Kasumi-1 (cell line): ENCODE data around the gene NID2.

ENCODE experiments used
- DNase-seq, 2 experiments: peaks; one replicate each; lab custom pipeline; 2025; lab: John Stamatoyannopoulos, UW

NID2 gene

GRCh38 chr14:52000019-52000582 lies 68.8 kb downstream of the NID2 start:
- DNase-seq, result no peak

- no peak for DNase-seq
Observed at GRCh38 chr14:51999084-51999483, 69.8 kb downstream of the NID2 start.

GRCh38 chr14:51998348-51998747 lies 70.5 kb downstream of the NID2 start:
- DNase-seq, result no peak

- DNase-seq, result peak; percentile 14 to 27
Observed at GRCh38 chr14:51996148-51996746, 72.6 kb downstream of the NID2 start.

- peak in 1 of 2 experiments; percentile 35 for DNase-seq
Observed at GRCh38 chr14:51993285-51993920, 75.5 kb downstream of the NID2 start.

GRCh38 chr14:51990488-51990887 lies 78.4 kb downstream of the NID2 start:
- no peak for DNase-seq

GRCh38 chr14:51989293-51990234 lies 79.3 kb downstream of the NID2 start, which contains the start of gene RTRAF:
RTRAF (plus strand) TSS chr14:51989546; CDS start chr14:51989640, 94 bp downstream.
- DNase-seq, result peak; percentile 92 to 93

- peak in 1 of 2 experiments; percentile 21 for DNase-seq
Observed at GRCh38 chr14:51988221-51988620, 80.6 kb downstream of the NID2 start.

- no peak for DNase-seq
Observed at GRCh38 chr14:51981218-51981854, 87.5 kb downstream of the NID2 start.

- DNase-seq, result peak; percentile 79 to 84
Observed at GRCh38 chr14:51979088-51979709, 89.7 kb downstream of the NID2 start.

- no peak for DNase-seq
Observed at GRCh38 chr14:51978681-51979085, 90.2 kb downstream of the NID2 start.

GRCh38 chr14:51977075-51977474 lies 91.8 kb downstream of the NID2 start:
- DNase-seq, result no peak

- DNase-seq, result no peak
Observed at GRCh38 chr14:51972566-51972965, 96.3 kb downstream of the NID2 start.

- no peak for DNase-seq
Observed at GRCh38 chr14:51969852-51970540, 98.9 kb downstream of the NID2 start.

GRCh38 chr14:51967521-51967920 lies 101.3 kb downstream of the NID2 start:
- DNase-seq, result no peak

GRCh38 chr14:51963286-51963685 lies 105.6 kb downstream of the NID2 start:
- DNase-seq, result no peak

- no peak for DNase-seq
Observed at GRCh38 chr14:51962711-51963110, 106.1 kb downstream of the NID2 start.

GRCh38 chr14:51960866-51961265 lies 108.0 kb downstream of the NID2 start:
- DNase-seq, result no peak

- DNase-seq, result no peak
Observed at GRCh38 chr14:51959928-51960327, 108.9 kb downstream of the NID2 start.

GRCh38 chr14:51957950-51958349 lies 110.9 kb downstream of the NID2 start:
- no peak for DNase-seq
